ENCODE measurements around the gene TAOK3. TPM values are rescaled to one million over a fixed set of nuclear protein-coding genes. Genes with fewer than 3 reads are reported as not detected.

Gene TAOK3
- total RNA-seq, result 56.2 and 65.2 TPM in 2 replicates

DNA sequence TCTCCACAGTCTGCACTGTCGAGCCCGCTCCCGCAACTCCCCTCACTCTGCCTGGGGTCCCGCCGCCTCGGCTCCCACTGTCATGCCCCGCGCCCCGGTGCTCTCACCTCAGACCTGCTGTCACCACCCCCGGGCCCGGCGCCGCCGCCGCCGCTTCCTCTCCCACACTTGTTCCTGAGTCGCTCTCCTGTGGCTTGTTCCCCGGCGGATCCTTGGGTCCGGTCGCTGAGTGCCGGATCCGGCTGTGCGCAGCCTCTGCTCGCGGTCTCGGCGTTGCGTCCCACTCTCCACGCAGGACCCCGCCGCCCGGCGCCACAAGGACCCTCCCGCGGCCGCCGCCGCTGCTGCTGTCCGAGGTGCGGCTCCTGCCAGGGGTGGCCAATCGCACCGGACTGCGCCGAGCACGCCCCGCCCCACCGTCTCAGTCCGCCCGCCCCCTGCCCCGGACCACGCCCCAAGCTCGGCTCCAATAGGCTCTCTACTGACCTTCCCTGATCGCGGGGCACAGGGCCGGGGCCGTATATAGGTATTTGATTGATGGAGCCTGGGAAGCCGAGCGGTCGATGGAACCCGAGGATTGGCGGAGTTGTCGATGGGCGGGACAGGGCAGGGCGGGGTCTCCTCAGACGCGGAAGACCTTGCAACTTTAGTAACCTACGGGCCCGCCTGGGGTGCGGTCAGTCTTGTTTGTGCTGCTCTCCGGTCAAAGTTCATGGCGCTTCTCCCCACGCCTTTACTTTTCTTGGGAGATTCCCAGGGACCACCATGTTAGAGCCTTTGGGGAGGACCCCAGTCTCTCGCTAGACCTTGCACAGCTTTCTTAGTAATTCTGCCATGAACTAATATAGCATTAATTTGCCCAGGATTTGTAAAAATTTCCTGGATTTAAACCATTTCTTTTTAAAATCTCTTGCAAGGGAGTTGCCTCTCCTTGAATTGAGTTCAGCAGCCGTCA, at the start of gene TAOK3:
Gene TAOK3, minus strand, starts transcription at position 367 of the 955 bp plus-strand sequence. CDS start 117,340 bp downstream, outside the sequence.

DNA sequence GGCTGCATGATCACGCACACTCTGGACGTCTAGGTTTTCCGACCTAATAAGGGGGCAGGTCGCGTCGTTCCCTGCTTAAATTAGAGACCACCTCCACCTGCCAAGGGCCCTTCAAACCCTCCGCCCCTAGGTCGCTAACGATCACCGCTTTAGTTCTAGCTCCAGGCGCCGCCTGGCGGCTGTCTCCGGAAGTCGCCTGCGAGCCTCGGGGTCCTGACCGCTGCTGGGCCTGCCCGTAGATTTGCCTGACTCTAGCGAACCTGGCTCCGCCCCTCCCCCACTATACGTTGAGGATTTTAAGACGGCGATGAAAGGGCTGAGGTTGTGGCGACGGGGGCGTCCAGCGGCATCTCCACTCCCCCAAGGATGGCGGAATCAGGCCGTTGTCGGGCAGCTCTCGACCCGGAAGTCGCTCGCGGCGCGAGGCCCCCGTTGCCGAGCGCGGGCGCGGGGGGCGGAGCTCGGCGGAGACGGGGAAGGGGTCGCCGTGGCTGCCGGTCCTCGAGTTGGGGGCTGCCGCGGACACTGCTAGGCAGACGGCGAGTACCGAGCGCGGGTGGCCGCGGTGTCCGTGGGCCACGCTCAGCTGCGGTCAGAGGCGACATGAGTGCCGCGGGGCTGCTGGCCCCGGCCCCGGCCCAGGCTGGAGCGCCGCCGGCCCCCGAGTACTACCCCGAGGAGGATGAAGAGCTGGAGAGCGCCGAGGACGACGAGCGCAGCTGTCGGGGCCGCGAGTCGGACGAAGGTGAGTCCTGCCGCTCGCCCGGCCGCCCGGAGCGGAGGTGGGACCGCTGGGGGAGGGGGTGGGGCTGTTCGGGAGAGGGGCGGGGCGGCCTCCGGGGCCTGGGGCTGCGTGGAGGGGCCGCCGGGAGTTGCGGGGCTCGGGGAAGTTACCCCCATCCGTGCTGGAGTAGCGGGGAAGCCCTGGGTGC, 3.6 kb upstream of the TAOK3 start, which contains the start of gene SUDS3:
Gene SUDS3, plus strand, starts transcription at position 467 of the 932 bp plus-strand sequence. Its CDS starts 137 bp downstream, at position 604.

GRCh38 chr12:118135788-118136558, 236.7 kb downstream of the TAOK3 start, which contains the start of gene PEBP1:
Gene PEBP1, plus strand, starts transcription at chr12:118136124. Its CDS starts 86 bp downstream, at chr12:118136210.

DNA sequence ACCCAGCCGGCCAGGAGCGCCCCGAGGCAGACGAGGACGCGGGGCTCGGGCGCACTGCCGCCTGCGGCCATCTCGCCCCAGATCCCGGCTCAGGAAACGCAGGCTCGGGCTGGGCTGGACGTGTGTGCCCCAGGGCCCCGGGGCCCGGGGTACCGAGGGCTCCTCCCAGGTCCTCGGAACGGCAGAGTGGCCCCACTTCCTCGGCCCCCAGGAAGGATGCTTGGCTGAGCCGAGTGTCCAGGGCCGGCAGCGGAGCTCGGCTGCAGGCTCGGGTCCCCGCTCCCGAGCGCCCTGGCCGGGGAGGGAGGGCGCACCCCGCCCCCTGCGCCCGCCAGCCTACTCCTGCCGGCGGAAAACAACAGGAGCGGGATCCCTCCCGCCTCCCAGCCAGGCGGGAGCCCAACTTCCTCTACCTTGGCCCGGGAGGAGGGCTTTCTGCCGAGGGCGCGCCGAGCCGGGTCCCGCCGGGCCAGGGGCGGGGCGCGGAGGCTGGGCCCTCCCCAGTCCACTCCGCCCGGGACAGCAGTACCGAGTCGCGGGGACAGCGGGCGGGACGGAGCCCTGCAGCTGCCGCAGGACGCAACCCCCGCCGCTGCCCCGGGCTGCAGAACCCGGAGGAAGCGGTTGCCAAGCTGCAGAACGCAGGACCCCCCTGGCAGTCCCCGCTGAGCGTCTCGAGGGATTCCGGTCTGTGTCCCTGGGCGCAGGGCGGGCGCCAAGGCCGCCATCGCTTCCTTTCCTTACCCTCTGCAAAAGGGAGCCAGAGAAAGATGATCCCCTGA, 268.9 kb downstream of the TAOK3 start, which contains the start of gene VSIG10:
Gene VSIG10, minus strand, starts transcription at position 411 of the 782 bp plus-strand sequence. Its CDS starts 340 bp downstream, at position 71.

Other genes with a start within 250 kb of the TAOK3 start
- gene PEBP1, start 236.8 kb downstream of the TAOK3 start, total RNA-seq, result 138 and 163 TPM in 2 replicates
- gene SUDS3, start 3.6 kb upstream of the TAOK3 start, total RNA-seq, result 36.0 TPM in 2 replicates